H9 (cell line): Measurements from ENCODE around the gene ECI2. TPM values are rescaled to one million over a fixed set of nuclear protein-coding genes. Genes with fewer than 3 reads are reported as not detected.

Experiments used
- DNase-seq: peaks from one replicate; pipeline ENCODE4 v3.0.0-alpha.2; 2017
- H2AFZ ChIP-seq: one replicate; pipeline ENCODE4 v1.6.1; 2013; ENCODE audit warnings: mild to moderate bottlenecking, low read length, control low read depth, moderate library complexity
- H2AK5ac ChIP-seq: 2 replicates; pipeline ENCODE4 v1.6.1; 2013; ENCODE audit warnings: low read length, control low read depth, mixed read lengths; ENCODE audit not compliant: insufficient read length
- H2BK120ac ChIP-seq: one replicate; pipeline ENCODE4 v1.6.1; 2013; ENCODE audit warnings: low read depth, mild to moderate bottlenecking, low read length, control low read depth, inconsistent platforms; ENCODE audit not compliant: poor library complexity, severe bottlenecking
- H2BK12ac ChIP-seq: 2 replicates; pipeline ENCODE4 v1.6.1; 2013; ENCODE audit warnings: low read length, control low read depth, mixed read lengths, low read depth; ENCODE audit not compliant: insufficient read length
- H2BK15ac ChIP-seq: 2 replicates; pipeline ENCODE4 v1.6.1; 2013; ENCODE audit warnings: low read depth, low read length, control low read depth
- H2BK20ac ChIP-seq: one replicate; pipeline ENCODE4 v1.6.1; 2013; ENCODE audit warnings: low read depth, mild to moderate bottlenecking, low read length, control low read depth, inconsistent platforms; ENCODE audit not compliant: poor library complexity, severe bottlenecking
- H2BK5ac ChIP-seq: 2 replicates; pipeline ENCODE4 v1.6.1; 2013; ENCODE audit warnings: low read length, control low read depth, mixed read lengths; ENCODE audit not compliant: insufficient read length
- H3K14ac ChIP-seq: 2 replicates; pipeline ENCODE4 v1.6.1; 2013; ENCODE audit warnings: low read length, control low read depth; ENCODE audit not compliant: insufficient read depth
- H3K18ac ChIP-seq: 2 replicates; pipeline ENCODE4 v1.6.1; 2013; ENCODE audit warnings: low read depth, mild to moderate bottlenecking, mixed read lengths, low read length, control low read depth; ENCODE audit not compliant: insufficient read length
- H3K23ac ChIP-seq: 2 replicates; pipeline ENCODE4 v1.6.1; 2013; ENCODE audit warnings: low read length, control low read depth, mixed read lengths, low read depth; ENCODE audit not compliant: insufficient read length
- H3K23me2 ChIP-seq: 2 replicates; pipeline ENCODE4 v1.6.1; 2013; ENCODE audit warnings: low read depth, mild to moderate bottlenecking, mixed read lengths, low read length, control low read depth; ENCODE audit not compliant: insufficient read length, poor library complexity, severe bottlenecking
- H3K27ac ChIP-seq: 2 replicates; pipeline ENCODE4 v1.5.1; 2013; ENCODE audit warnings: low read length, control low read depth, mixed read lengths, low read depth; ENCODE audit not compliant: insufficient read length
- H3K27me3 ChIP-seq: 2 replicates; pipeline ENCODE4 v1.6.1; 2013; ENCODE audit warnings: low read length, control low read depth, inconsistent platforms; ENCODE audit not compliant: insufficient read depth
- H3K4ac ChIP-seq: 2 replicates; pipeline ENCODE4 v1.6.1; 2013; ENCODE audit warnings: low read depth, mild to moderate bottlenecking, control low read depth, inconsistent platforms, low read length, moderate library complexity
- H3K4me1 ChIP-seq: 2 replicates; pipeline ENCODE4 v1.6.1; 2013; ENCODE audit warnings: low read length, control low read depth, inconsistent platforms; ENCODE audit not compliant: insufficient read depth
- H3K4me2 ChIP-seq: 2 replicates; pipeline ENCODE4 v1.6.1; 2013; ENCODE audit warnings: low read length, control low read depth, mixed read lengths; ENCODE audit not compliant: insufficient read length, insufficient read depth
- H3K56ac ChIP-seq: 2 replicates; pipeline ENCODE4 v1.6.1; 2013; ENCODE audit warnings: low read depth, mild to moderate bottlenecking, mixed read lengths, low read length, control low read depth; ENCODE audit not compliant: insufficient read length
- H3K79me1 ChIP-seq: 2 replicates; pipeline ENCODE4 v1.6.1; 2013; ENCODE audit warnings: low read depth, mild to moderate bottlenecking, moderate library complexity, low read length, control low read depth, inconsistent platforms; ENCODE audit not compliant: insufficient read depth, poor library complexity, severe bottlenecking
- H3K79me2 ChIP-seq: 2 replicates; pipeline ENCODE4 v1.6.1; 2013; ENCODE audit warnings: low read length, control low read depth, inconsistent platforms; ENCODE audit not compliant: insufficient read depth
- H3K9ac ChIP-seq: 2 replicates; pipeline ENCODE4 v1.6.1; 2013; ENCODE audit warnings: low read length, control low read depth, mixed read lengths; ENCODE audit not compliant: insufficient read length; ENCODE audit errors: extremely low read depth
- H3K9me3 ChIP-seq: one replicate; pipeline ENCODE4 v1.6.1; 2013; ENCODE audit warnings: low read depth, low read length, inconsistent platforms; ENCODE audit not compliant: control insufficient read depth
- H3T11ph ChIP-seq: one replicate; pipeline ENCODE4 v1.6.1; 2013; ENCODE audit warnings: mild to moderate bottlenecking, low read length, control low read depth, inconsistent platforms
- H4K20me1 ChIP-seq: one replicate; pipeline ENCODE4 v1.6.1; 2013; ENCODE audit not compliant: control insufficient read depth, insufficient read length, insufficient read depth
- H4K5ac ChIP-seq: 2 replicates; pipeline ENCODE4 v1.6.1; 2013; ENCODE audit warnings: low read depth, mild to moderate bottlenecking, mixed read lengths, low read length, control low read depth; ENCODE audit not compliant: insufficient read length
- H4K8ac ChIP-seq: replicated peaks from 2 replicates; pipeline ENCODE4 v1.6.1; 2013; ENCODE audit warnings: low read length, control low read depth, mixed read lengths, low read depth; ENCODE audit not compliant: insufficient read length
- H4K91ac ChIP-seq: 2 replicates; pipeline ENCODE4 v1.6.1; 2013; ENCODE audit warnings: low read depth, mild to moderate bottlenecking, moderate library complexity, mixed read lengths, low read length, control low read depth; ENCODE audit not compliant: insufficient read length
- H3K27ac Mint-ChIP-seq, 3 experiments: 2 replicates in 2 of 3; 3 replicates in 1 of 3; pipeline ENCODE4 v1.8.0; 2020 to 2021; ENCODE audit warnings: mixed read lengths in 3 of 3, mild to moderate bottlenecking in 1 of 3, moderate library complexity in 1 of 3
- H3K27me3 Mint-ChIP-seq: 2 replicates; pipeline ENCODE4 v1.8.0; 2021; ENCODE audit warnings: low read depth, mild to moderate bottlenecking, moderate library complexity, mixed read lengths
- H3K36me3 Mint-ChIP-seq, 3 experiments: 2 replicates in 2 of 3; 3 replicates in 1 of 3; pipeline ENCODE4 v1.8.0; 2020 to 2021; ENCODE audit warnings: low read depth in 3 of 3, mixed read lengths in 3 of 3; ENCODE audit not compliant: insufficient read depth in 1 of 3
- H3K4me1 Mint-ChIP-seq, 2 experiments: 2 replicates each; pipeline ENCODE4 v1.8.0; 2020; ENCODE audit warnings: mixed read lengths in 2 of 2
- H3K4me3 Mint-ChIP-seq, 2 experiments: 2 replicates in 1 of 2; 3 replicates in 1 of 2; pipeline ENCODE4 v1.8.0; 2020 to 2021; ENCODE audit warnings: mild to moderate bottlenecking in 2 of 2, mixed read lengths in 2 of 2, moderate library complexity in 1 of 2
- H3K9me3 Mint-ChIP-seq, 2 experiments: 2 replicates in 1 of 2; 3 replicates in 1 of 2; pipeline ENCODE4 v1.8.0; 2020; ENCODE audit warnings: mild to moderate bottlenecking in 2 of 2, mixed read lengths in 2 of 2, moderate library complexity in 1 of 2
- WGBS: extraction: QIAGEN DNeasy Blood & Tissue Kit; methylation state at CpG from one replicate; pipeline ENCODE4 v1.1.7; 2013; ENCODE audit warnings: missing lambda C conversion rate, low lambda C conversion rate, mixed read lengths; ENCODE audit not compliant: insufficient read length; ENCODE audit errors: extremely low coverage; 5-methylcytosine and 5-hydroxymethylcytosine counted together
- total RNA-seq: library from RNA; stranded (reverse); gene quantifications from 2 replicates; pipeline ENCODE4 v1.2.1, GENCODE V29; 2021
- TF ChIP-seq, protein P1 (sequence below): fragments of 200-600 bp; sonication (generic); conservative IDR thresholded peaks from 3 replicates; pipeline ENCODE4 v1.8.0; 2021; ENCODE audit warnings: antibody characterized with exemption, mild to moderate bottlenecking

ECI2 gene
- total RNA-seq, 1 experiment from 2014 or later = 67.5 TPM

DNA sequence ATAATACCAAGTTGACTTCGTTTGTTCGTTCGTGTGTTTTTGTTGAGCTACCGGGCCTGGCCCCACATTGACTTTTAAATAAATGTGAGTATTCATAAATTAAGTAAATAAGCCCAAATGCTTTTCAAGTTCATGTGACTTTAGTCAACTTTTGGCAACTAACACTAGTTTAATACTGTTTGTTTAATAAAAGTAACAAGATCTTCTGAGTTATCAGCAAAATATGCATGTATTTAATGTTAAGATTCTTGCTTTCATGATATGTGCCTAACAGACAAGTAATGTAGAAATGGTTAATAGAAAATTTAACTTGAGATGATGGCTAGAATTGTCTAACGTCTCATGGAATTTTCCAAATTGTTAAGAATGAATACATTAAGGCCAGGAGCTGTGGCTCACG, 38.7 kb upstream of the ECI2 start:
- Histone ChIP-seq H3T11ph (no peak overlapping the region), H2BK120ac (no peak overlapping the region), H2AFZ (no peak overlapping the region), H4K8ac (no peak overlapping the region), H2AK5ac (no peak overlapping the region), H3K4me1 (peaks cover 11% of the 10 kb centered on the region; the same call in 1 of the 2 replicates), H3K18ac (no peak overlapping the region), H3K9ac (no peak overlapping the region), H3K4ac (no peak overlapping the region), H3K79me2 (no peaks in the 10 kb centered on the region), H3K14ac (no peak overlapping the region), H3K23ac (no peak overlapping the region), H3K27ac (no peak overlapping the region), H3K23me2 (no peaks in the 10 kb centered on the region), H4K5ac (no peak overlapping the region), H3K56ac (no peak overlapping the region), H2BK12ac (no peak overlapping the region), H3K27me3 (no peaks in the 10 kb centered on the region; the same call in 1 of the 2 replicates), H4K20me1 (no peaks in the 10 kb centered on the region), H2BK5ac (no peak overlapping the region), H3K4me2 (no peak overlapping the region), H4K91ac (no peak overlapping the region), H3K9me3 (no peaks in the 10 kb centered on the region), H2BK20ac (no peak overlapping the region), H3K79me1 (no peaks in the 10 kb centered on the region), H2BK15ac (no peak overlapping the region)
- Mint-ChIP-seq H3K4me1 (peaks cover 26 to 36% of the 10 kb centered on the region in 2 experiments), H3K4me3 (no peak overlapping the region), H3K27ac (no peak overlapping the region), H3K36me3 (peaks cover 0 to 5% (median 0%) of the 10 kb centered on the region in 3 experiments; a peak in 3 of 7 replicates), H3K9me3 (peaks cover 0 to 4% of the 10 kb centered on the region in 2 experiments; a peak in 3 of 5 replicates), H3K27me3 (peaks cover 20% of the 10 kb centered on the region)
- no CpG with 5 or more reads among the region's 6 CpGs for WGBS
- TF ChIP-seq, protein P1, sequence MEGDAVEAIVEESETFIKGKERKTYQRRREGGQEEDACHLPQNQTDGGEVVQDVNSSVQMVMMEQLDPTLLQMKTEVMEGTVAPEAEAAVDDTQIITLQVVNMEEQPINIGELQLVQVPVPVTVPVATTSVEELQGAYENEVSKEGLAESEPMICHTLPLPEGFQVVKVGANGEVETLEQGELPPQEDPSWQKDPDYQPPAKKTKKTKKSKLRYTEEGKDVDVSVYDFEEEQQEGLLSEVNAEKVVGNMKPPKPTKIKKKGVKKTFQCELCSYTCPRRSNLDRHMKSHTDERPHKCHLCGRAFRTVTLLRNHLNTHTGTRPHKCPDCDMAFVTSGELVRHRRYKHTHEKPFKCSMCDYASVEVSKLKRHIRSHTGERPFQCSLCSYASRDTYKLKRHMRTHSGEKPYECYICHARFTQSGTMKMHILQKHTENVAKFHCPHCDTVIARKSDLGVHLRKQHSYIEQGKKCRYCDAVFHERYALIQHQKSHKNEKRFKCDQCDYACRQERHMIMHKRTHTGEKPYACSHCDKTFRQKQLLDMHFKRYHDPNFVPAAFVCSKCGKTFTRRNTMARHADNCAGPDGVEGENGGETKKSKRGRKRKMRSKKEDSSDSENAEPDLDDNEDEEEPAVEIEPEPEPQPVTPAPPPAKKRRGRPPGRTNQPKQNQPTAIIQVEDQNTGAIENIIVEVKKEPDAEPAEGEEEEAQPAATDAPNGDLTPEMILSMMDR = no peak
- DNase-seq = no peak
